Ecto neural progenitor cell (in vitro differentiated cells): ENCODE data around the gene ME1.
"Not testable (repeated sequence)": the region's sequence is repeated elsewhere in the genome, so short reads cannot be mapped to it uniquely, and the experiment has no call there.

Source experiments
- DNase-seq: peaks from one replicate; pipeline ENCODE4 v3.0.0-alpha.2; 2018; ENCODE audit warnings: low spot score

ME1 gene

DNA sequence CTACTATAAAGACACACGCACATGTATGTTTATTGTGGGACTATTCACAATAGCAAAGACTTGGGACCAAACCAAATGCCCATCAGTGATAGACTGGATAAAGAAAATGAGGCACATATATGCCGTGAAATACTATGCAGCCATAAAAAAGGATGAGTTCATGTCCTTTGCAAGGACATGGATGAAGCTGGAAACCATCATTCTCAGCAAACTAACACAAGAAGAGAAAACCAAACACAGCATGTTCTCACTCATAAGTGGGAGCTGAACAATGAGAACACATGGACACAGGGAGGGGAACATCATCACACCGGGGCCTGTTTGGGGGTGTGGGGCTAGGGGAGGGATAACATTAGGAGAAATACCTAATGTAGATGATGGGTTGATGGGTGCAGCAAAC, 174.1 kb downstream of the ME1 start:
- DNase-seq: not testable (repeated sequence)

DNA sequence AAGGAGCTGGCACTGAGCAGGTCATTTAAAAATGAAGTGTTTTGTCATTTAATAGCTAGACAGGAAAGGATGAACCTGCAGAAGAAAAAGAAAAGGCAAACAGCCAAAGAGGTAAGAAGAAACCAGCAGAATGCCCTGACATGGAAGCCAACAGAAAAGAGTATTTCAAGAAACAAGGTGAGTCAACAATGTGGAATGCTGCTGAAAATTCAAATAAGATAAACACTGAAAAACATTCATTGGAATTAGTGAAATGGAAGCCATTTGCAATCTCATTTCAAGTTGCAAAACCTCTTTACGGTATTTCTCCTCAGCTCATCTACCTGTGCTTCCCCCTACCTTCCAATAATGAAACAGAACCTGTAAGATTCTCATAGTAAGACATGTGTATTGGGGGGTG, 178.1 kb downstream of the ME1 start:
- DNase-seq: no peak

DNA sequence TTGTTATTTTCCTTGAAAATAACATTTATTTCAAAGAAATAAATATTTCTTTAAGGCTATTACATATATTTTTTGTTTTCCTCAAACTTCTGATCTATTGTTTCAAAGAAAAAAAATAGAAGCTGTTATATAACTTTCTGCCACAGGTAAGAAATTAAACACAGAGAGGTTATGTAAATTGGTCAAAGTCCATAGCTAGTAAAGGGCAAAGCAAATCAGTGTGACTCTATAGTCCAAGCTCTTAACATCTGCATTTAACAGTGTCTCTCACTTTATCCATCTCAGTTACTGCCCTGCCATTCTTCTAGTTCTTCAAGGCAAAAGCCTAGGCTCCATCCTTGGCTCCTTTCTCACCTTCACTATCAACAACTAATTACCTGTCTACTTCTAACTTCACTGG, 180.6 kb downstream of the ME1 start:
- no peak for DNase-seq

DNA sequence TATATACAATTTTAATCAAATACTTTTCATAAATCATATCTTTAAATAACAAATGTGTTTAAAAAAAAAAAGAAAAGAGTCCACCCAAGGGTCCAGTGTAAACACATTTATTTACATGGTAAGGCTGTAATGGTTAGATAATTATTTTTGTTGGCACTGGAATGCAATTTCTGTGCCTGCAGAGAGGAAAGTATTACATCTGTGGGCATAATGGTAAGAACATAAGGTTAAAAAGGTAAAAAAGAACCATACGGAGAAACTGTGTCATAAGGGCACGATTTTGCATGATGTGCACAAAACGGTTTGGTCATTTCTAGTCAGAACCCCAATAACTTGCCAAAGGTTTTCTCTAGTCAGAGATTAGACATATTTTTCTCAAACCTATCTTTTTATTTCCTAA, 183.4 kb downstream of the ME1 start:
- no peak for DNase-seq

DNA sequence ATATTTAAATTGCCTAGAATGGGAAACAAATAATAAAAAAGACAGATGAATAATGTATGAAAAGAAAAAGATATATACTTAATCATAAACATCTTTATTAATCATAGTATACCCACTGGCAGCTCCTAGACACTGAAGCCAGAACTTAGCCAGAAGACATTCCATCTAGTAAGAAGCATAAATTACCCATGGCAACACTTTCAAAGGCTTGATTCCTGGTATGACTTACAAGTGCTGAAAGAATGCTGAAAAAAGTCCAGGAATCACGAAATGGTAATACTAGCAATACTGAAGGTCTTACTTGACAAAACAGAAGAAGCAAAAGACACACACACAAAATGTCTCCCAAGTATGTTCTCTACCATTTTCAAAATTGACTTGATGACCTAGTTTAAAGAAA, 199.7 kb downstream of the ME1 start:
- no peak for DNase-seq

DNA sequence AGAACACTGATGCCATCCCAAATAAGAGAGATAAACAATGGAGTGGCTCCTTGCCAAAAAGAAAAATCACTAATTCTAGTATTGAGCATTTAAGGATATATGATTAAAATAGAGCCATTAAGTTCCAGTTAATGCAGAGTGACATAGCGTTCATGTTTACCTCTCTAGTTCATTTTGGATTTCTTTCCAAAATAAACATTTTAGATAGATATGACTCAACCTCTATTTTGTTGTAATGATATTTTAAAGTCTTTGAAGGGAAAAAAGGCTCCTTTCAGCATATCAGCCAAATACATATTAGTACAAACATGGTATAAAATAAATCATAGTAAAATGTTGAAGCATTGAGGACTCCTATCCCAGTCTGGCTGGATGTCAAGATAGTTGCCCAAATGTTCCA, 204.3 kb downstream of the ME1 start:
- no peak for DNase-seq

DNA sequence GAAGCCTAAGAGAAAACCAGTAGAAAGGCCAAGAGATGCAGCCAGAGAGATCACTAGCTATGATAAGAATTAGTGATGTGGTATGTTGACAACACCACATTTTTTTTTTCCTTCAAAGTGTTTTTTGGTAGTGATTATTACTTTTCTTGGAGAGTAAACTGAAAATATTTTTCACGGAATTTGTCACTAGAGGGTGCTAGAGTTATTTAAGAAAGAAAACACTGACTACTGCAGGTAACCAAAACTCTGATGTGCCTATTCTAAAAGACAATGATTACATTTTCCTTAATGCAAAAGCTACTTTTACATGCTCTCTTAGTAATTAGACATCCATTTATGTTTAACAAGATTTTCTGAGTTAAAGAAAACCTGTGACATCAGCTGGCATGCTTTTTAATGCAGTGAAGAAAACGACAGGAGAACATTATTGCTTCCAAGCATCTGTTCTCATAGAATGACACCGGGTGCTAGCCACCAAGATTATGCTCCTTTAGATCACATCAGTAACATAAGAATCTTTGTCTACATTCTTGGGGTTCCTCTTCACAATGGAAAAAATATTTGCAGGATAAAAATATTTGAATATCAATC, 208.9 kb downstream of the ME1 start:
- no peak for DNase-seq

DNA sequence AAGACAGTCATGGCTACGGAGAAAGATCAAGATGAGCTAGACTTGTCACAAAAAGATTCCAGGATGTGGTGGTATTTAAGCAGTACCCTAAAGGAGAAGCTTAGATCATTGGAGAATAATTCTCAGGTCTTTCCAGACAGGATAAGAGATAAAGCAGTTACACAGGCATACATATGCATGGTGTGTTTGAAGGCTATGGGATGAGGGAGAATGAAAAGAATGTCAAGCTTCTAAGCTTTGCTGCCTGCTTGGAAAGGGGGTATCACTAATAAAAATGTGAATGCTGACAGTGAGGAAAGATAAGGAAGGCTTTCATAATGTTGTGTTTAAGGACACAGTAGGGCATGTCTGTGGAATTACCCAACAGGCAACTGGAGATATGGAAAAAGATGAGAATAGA, 209.6 kb downstream of the ME1 start:
- no peak for DNase-seq

DNA sequence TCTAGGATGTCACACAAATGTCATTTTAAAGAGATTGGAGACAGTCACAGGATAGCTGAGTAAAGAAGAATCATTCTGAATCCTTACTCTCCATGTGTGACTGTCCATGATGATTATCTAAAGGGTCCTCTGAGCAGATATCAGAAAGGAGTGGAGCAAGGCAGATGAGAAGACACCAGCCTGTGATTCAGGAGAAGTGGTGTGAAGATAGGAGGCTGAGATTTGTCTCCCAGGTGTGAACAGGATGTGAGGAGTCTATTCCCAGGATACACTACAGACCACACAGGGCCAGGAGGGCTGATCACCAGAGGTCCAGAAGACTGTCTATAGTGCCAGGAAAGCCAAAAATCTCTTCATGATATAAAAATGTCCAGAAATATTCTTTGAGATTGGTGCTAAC, 210.7 kb downstream of the ME1 start:
- no peak for DNase-seq

DNA sequence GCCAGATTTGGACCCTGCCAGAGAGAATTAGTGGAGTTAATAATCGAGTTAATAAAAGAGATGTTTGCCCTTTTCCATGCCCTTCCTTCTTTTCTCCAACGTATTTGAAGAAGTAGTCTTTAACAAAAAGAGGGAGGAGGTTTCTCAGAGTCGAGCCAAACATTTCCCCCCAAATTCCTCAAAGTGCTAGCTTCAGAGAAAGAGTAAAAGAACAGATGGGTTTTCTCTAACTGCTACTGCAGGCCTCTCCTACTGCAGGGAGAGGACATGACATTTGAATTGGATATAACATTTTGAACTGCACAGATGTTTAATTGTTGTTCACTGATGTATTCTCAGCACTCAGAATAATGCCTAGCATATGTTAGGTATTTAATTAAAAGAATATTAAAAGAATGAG, 212.2 kb downstream of the ME1 start:
- no peak for DNase-seq

DNA sequence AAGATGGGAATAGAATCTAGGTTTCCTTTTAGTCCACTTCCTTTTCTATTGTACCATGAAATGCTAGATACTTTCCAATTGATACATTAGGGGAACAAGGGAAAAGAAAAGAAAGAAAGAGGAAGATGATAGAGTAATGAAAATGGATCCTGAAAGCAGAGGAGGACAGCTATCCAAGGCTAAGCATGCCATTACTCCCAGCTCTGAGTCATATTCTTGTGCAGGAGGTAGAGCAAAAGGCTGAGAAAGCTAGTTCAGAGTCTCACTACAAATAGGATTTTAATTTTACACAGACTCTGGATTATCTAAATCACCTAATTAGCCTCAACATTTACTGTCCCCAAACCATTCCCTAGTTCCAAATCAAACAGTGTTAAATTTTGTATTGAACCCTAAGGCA, 214.0 kb downstream of the ME1 start:
- DNase-seq: no peak

DNA sequence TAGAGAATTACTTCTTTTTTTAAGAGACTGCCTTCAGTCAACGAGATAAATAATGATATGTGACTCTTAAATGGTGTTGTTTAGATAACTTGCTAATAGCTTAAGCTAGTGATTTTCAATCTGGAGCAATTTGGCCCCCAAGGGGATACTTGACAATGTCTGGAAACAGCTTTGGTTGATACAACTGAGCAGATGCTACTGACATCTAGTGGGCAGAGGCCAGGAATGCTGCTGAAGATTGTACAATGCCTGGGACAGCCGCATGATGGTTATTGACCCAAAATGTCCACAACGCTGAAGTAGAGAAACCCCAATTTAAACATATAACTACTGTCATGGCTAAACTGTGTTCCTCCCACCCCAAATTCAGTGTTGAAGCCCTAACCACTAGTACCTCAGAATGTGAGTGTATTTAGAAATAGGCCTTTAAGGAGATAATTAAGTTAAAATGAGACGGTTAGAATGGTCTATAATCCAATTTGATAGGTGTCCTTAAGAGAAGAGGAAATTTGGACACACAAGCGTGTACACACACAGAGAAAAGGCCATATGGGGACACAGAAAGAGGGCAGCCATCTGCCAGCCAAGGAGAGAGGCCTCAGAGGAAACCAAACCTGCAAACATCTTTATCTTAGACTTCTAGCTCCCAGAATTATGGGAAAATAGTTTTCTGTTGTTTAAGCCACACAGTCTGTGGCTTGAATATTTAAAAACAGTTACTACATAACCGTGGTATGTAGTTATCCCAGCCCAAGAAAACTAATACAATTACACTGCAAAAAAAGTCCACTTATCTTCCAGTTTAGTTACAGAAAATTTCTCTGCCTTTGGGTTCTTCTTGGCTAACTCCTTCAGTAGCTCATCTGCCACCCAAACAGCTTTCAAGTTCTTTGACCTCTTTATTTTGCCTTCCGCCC, 215.5 kb downstream of the ME1 start:
- peak; percentile 61 for DNase-seq

DNA sequence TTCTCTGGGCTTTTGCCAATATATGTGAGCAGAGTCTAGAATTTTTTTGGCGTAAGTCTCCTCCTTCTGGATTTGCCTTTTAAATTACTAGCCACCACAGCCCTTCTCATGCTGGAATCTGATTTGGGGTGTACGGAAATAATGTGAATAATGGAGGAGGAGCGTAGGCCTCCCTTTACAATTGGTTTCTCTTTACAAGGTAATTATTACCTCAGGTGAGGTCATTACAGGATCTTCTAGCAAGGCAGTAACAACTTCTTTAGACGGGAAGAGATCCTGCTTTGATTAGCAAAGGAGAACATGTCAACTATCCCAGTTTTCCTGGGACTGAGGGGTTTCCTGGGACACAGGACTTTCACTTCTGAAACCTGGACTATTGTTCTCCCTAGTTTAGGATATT, 228.8 kb downstream of the ME1 start:
- no peak for DNase-seq

DNA sequence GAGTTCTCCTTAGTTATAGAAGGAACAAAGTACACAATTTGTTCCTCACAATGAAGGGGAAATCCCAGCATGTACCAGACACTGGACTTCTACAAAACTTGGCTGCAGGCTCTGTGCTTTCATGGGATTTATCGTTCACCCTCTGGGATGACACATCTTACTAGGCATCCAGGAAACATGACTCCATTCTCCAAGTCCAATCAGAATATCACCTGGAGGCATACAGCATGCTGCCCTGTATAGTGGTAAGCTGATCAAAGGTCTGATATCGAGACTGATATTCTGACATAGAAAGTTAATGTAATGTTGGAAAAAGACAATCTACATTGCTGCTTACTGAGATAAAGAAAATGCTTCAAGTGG, 231.0 kb downstream of the ME1 start:
- no peak for DNase-seq

DNA sequence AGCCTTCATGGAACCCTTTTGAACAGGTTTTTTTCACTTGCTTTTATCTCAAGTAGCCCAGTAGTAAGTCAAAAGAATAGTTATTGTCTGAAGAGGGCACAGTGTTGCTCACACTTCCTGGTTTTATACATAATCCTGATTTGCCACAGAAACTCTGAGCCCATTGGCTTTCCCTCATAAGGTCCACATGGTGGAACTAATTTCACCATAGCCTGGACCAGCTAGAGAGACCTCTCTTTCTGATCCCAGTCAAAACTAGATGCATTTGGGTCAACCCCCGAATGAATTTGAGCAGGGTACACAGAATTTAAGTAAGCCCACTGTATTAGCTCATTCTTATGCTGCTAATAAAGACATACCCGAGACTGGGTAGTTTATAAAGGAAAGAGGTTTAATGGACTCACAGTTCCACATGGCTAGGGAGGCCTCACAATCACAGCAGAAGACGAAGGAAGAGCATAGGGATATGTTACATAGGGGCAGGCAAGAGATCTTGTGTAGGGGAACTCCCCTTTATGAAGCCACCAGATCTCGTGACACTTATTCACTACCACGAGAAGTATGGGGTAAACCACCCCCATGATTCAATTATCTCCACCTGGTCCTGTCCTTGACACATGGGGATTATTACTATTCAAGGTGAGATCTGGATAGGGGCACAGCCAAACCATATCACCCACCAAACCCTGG, 231.5 kb downstream of the ME1 start:
- DNase-seq: no peak

DNA sequence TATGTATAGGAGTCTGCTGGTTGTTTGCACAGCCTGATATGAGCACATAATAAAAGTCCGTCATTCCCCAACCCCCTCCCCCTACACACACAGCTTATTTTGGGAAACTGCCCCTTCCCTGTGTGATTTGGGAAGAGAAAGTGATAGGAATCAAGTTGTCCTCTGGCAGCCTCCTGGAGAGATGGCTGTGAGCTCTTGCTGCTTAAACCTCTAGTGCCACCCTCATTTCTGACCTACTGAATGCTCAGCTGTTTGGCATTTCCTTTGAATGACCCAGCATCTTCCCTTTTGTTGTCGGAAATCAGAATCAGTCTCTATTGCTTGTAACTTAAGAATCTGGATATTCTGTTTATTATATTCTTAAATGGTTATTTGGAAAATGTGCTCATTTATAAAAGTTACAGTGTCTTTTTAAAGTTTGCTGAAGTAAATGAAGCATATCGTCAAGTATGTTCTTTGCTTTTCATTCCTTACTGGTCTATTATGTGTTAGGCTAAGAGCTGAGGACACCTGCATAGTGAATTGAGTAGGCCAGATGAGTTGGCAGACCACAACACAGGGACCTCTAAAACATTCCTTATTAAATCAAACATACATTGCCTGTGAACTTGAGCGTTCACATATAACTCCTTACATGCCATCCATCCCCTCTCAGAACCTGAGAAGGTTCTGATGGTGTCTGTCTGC, 232.2 kb downstream of the ME1 start:
- DNase-seq: no peak

DNA sequence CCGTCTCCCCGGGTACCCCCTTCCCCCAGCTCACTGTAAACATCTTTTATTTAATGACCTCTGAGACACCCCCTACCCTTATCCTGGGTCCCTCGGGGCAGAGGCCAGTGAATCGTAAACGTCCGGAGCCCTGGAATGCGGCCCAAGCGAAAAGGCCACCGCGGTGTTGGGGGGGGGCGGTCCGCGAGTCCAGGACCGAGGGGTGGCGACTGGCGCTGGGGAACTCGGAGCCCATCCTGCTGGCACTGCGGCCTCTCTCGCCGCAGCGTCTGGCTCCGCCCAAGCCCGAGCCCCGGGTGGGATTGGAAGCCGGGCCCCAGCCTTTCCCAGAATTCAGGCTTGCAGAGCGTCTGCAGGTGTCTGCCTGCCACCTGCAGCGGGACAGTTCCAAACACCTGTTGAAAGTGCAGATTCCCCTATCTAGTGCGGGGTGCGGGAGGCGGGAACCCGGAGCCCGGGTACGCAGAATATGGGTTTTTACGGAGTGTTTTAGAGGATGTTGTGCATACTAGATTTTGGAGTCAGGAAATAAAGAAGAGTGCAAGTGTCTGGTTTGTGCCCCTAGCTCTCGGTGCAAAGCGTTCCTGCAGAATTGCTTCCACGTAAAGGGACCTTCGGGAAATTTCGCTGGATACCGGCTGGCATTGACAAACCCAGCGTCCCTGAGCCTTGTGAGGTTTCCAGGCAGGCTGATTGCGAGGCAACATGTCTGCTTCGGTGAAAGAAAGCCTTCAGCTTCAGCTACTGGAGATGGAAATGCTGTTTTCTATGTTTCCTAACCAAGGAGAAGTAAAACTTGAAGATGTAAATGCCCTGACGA, 236.9 kb downstream of the ME1 start:
- peak; percentile 82 for DNase-seq

DNA sequence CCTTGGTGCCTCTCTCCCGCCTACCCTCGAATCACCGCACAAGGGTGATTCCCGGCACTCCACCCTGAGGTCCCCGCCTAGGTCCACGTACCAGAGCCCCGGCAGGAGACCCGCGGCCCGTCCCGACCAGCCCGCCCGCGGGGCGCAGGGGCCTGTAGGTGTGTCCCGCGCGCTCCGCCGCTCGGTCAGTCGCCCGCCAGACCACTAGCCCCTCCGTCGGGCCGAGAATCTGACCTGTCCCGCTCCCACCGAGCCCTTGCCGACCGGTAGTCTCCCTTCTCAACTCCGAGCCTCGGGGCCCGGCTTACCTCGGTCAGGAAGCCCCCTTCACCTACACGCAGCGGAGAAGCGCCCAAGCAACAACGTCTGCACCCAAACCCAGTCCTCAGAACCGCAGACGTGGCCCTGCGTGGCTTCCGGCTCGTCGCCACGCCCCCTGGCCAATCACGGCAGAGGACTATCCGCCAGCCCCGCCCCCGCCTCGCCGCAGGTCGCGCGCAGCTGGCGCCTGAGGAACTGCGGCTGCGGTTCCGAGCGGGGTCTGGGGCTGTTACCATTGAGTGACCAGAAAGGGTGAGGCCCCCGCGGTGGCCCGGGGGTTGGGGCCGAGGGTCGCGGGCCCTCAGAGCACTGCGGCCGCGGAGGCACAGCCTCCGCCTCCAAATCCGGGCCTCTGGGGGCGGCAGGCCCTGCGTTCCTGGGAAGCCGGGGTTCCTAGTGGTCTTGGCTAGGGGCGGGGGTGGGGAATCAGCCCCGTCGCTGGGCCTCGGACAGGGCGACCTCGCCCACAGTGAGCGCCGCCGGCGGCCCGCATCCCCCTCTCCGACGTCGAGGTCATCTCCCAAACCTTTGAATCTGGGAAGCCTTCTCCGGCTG, 237.7 kb downstream of the ME1 start, which contains the start of the genes PGM3 and RWDD2A:
Gene PGM3 (minus strand): TSS at position 395 of the 876 bp plus-strand sequence. CDS start 2,253 bp downstream, outside the sequence.
Gene RWDD2A (plus strand): TSS at position 487 of the 876 bp plus-strand sequence. CDS start 1,095 bp downstream, outside the sequence.
- DNase-seq: peak; percentile 93

DNA sequence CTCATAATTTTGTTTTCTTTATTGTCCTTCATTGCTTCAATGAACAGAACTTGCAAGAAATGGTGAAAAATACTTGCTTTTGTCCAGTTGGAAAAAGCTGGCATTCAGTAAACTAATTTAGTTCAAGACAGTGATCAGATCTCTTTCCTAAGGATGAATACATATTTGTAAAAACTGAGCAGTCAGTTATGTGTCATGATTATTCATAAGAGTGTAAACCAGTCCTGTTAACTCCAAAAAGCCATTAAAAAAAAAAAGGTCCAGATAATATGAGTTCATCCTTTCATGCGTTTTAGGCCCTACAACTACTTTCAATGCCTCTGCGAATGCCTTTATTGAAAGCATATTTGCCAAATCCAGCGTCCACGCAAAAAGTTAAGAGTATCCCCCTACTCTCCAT, 238.4 kb downstream of the ME1 start:
- DNase-seq: no peak

DNA sequence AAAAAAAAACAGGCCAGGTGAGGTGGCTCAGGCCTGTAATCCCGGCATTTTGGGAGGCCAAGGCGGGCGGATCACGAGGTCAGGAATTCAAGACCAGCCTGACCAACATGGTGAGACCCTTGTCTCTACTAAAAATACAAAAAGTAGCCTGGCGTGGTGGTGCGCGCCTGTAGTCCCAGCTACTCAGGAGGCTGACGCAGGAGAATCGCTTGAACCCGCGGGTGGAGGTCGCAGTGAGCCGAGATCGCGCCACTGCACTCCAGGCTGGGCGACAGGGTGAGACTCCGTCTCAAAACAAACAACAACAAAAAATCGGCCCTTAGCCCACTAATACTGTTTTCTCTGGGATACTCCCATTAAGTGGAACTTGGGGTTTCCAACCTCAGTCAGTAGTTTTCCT, 238.9 kb downstream of the ME1 start:
- DNase-seq: not testable (repeated sequence)
